DMS 273 (cell line): Measurements from ENCODE around the gene NEDD4.
"Not testable (repeated sequence)": the region's sequence is repeated elsewhere in the genome, so short reads cannot be mapped to it uniquely, and the experiment has no call there.

Experiments
- DNase-seq: peaks from one replicate; lab custom pipeline; 2025; ENCODE audit not compliant: unreplicated experiment; lab: John Stamatoyannopoulos, UW

The NEDD4 gene

DNA sequence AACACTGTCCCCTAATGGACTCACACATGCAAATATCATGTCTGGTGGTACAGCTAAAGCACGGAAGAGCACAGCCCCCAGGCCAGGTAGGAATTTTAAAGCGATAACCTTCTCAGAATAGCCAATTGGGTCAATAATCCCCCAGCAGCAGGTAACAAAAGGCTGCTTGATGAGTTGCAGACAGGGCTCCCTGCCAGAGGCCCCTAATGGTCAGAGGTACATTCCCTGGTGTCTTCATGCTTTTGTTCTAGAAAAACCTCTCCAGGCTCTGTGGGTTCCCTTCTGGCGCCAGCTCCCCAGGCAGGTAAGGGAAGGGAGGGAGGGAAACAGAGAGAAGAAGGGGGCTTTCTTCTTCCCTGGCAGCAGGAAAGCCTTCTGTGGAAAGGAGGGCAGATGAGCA, 207.1 kb downstream of the NEDD4 start:
- no peak for DNase-seq

DNA sequence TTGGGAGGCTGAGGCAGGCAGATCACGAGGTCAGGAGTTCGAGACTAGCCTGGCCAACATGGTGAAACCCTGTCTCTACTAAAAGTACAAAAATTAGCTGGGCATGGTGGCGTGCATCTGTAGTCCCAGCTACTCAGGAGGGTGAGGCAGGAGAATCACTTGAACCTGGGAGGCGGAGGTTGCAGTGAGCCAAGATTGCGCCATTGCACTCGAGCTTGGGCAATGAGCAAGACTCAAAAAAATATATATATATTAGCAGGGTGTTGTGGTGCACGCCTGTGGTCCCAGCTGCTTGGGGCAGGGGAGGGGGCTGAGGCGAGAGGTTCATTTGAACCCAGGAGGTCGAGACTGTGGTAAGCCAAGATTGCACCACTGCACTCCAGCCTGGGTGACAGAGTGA, 207.8 kb downstream of the NEDD4 start:
- DNase-seq, result not testable (repeated sequence)

- no peak for DNase-seq
Observed at GRCh38 chr15:55784286-55784685, 209.1 kb downstream of the NEDD4 start.

DNA sequence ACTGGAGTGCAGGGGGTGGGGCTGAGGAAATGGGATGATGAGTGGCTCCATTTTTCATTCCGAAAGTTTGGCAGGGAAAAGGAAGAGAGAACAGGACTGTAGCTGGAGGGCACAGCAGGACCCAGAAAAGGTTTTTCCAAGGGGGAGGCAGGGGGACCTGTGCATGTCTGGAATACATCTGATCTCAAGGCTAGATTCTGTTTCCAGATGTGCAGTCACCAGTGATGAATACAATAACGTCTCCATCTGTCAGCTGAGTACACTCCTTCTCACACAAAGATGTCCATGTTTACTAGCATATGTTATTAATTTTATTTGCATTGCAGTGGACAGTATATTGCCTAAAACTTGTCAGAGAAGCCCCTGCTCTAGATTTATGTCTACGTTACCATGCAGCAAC, 210.5 kb downstream of the NEDD4 start:
- no peak for DNase-seq

DNA sequence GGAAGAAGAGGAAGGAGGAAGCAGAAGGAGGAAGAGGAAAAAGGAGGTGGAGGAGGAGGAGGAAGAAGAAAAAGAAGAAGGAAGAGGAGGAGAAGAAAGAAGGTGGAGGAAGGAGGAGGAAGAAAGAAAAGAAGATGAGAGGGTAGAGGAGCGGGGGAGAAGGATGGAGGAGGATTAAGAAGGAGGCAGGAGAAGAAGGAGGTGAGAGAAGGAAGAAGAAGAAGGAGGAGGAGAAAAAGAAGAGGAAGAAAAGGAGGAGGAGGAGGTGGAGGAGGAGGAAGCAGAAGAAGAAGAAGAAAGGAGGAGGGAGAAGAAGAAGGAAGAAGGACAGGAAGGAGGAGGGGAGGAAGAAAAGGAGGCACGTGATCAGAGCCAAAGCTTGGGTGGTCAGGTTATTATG, 213.1 kb downstream of the NEDD4 start:
- no peak for DNase-seq

DNA sequence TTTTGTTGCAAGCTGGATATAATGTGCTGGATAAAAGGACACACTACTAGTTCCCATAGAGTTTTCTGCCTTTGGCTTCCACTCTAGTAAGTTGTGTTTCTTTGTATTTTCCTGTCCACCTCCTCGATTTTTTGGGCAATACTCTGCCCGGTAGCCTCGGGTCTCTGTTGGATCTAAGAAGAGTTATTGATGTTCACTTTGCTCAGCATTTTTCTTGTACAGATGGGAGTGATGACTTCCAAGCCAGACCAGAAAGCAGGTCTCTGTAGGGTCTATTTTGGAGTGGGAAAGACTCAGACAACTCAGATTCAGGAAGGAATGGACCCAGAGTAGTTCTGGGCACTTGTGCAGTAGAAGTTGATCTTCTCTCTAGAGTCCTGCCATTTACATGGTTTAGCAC, 214.5 kb downstream of the NEDD4 start:
- DNase-seq, result no peak
